Kidney epithelial cell (primary cell): Measurements from ENCODE around the gene PUM1. TPM values are rescaled to one million over a fixed set of nuclear protein-coding genes. Genes with fewer than 3 reads are reported as not detected.

ENCODE experiments used
- DNase-seq: peaks from one replicate; pipeline ENCODE4 v3.0.0-alpha.2; 2010; ENCODE audit warnings: low read depth
- H3K27me3 ChIP-seq: 2 replicates; pipeline ENCODE4 v1.6.0; 2011; ENCODE audit warnings: low read length; ENCODE audit not compliant: control insufficient read depth, insufficient read depth
- H3K36me3 ChIP-seq: 2 replicates; pipeline ENCODE4 v1.5.1; 2011; ENCODE audit warnings: low read length; ENCODE audit not compliant: control insufficient read depth, insufficient read depth
- H3K4me3 ChIP-seq: 2 replicates; pipeline ENCODE4 v1.5.1; 2011; ENCODE audit warnings: low read depth, mild to moderate bottlenecking, control low read depth, low read length
- total RNA-seq: library from RNA; depleted of rRNA; stranded (reverse); fragments of >200 nt; gene quantifications from 2 replicates; pipeline ENCODE4 v1.2.3, GENCODE V29; 2015
- TF ChIP-seq, protein P1 (sequence below): IDR thresholded peaks from 2 replicates; pipeline ENCODE4 v1.5.1; 2011; ENCODE audit warnings: mild to moderate bottlenecking, moderate library complexity, low read length, control low read depth, inconsistent platforms; ENCODE audit not compliant: insufficient read depth, poor library complexity, severe bottlenecking

Gene PUM1
- total RNA-seq, 1 donor from 2014 or later = 78.1 TPM

DNA sequence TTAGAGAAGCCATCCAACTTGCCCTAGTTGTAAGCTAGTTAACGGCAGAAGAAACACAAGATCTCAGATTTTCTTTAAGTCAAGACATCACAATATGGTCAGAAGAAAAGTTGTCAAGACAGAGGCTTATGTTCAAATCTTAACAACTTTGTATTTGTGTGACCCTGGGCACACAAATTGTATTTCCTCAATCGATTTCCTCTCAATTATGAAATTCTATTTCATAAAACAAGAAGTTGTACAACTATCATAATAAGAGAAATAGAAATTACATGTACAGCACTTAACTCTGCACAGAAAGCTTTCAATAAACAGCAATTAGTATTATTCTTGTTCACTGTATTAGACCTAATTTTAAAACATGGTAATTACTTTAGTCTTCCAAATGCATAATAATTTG is 94.0 kb downstream of the PUM1 start:
- DNase-seq = no peak
- Histone ChIP-seq H3K36me3 (peaks cover 2% of the 10 kb centered on the region), H3K27me3 (no peaks in the 10 kb centered on the region), H3K4me3 (no peak overlapping the region)
- TF ChIP-seq, protein P1, sequence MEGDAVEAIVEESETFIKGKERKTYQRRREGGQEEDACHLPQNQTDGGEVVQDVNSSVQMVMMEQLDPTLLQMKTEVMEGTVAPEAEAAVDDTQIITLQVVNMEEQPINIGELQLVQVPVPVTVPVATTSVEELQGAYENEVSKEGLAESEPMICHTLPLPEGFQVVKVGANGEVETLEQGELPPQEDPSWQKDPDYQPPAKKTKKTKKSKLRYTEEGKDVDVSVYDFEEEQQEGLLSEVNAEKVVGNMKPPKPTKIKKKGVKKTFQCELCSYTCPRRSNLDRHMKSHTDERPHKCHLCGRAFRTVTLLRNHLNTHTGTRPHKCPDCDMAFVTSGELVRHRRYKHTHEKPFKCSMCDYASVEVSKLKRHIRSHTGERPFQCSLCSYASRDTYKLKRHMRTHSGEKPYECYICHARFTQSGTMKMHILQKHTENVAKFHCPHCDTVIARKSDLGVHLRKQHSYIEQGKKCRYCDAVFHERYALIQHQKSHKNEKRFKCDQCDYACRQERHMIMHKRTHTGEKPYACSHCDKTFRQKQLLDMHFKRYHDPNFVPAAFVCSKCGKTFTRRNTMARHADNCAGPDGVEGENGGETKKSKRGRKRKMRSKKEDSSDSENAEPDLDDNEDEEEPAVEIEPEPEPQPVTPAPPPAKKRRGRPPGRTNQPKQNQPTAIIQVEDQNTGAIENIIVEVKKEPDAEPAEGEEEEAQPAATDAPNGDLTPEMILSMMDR = no peak

DNA sequence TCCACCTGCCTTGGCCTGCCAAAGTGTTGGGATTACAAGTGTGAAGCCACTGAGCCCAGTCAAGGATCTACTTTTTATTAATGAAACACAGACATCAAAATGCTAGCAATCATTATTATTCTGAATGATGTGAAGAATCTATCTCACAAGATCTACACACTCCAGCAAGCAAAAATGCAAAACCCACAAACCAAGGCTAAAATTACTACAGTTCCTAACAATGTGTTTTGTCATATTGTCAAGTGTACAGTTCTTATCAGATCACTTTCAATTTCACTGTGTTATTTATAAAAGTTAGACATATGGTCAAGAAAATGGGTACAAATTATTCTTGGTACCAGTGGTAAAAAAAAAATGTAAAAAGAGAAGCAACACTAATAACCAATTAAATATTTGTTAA is 95.6 kb downstream of the PUM1 start:
- Histone ChIP-seq H3K36me3 (peaks cover 6% of the 10 kb centered on the region), H3K4me3 (no peak overlapping the region), H3K27me3 (no peaks in the 10 kb centered on the region)
- TF ChIP-seq, protein P1 = no peak
- DNase-seq = no peak

DNA sequence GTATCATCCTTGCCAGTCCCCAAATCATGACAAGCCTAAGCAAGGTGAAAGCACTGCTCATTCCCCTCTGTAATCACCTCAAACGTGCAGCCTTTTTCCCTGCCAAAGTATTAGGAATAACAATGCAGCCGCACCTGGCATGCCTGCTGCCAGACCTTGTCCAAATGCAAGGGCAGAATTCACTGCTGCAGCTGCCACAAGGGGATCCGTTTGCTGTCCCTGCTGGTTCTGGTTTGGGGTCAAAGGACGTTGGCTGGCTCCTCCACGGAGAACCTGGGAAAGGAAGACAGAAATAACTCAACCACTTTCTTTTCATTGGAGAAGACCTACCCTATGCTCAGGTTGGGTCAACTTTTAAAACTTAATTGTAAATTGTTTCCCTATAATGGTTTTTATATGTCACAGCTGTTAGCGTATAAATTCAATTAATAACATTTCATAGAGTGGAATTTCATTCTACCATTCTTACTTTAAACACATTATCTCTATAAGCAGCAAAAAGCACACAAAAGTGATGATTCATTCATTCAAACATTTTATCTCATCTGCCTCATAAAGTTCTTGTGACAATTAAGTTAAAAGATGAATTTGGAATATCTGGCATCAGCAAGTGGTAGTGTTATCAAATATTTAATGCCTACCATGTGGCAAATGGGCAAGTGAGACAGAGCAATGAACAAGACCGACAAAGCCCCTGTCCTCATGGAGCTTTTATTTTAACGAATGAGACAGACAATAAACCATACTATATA is 97.1 kb downstream of the PUM1 start:
- Histone ChIP-seq H3K4me3 (no peak overlapping the region), H3K27me3 (no peaks in the 10 kb centered on the region), H3K36me3 (peaks cover 7% of the 10 kb centered on the region)
- TF ChIP-seq, protein P1 = no peak
- no peak for DNase-seq

DNA sequence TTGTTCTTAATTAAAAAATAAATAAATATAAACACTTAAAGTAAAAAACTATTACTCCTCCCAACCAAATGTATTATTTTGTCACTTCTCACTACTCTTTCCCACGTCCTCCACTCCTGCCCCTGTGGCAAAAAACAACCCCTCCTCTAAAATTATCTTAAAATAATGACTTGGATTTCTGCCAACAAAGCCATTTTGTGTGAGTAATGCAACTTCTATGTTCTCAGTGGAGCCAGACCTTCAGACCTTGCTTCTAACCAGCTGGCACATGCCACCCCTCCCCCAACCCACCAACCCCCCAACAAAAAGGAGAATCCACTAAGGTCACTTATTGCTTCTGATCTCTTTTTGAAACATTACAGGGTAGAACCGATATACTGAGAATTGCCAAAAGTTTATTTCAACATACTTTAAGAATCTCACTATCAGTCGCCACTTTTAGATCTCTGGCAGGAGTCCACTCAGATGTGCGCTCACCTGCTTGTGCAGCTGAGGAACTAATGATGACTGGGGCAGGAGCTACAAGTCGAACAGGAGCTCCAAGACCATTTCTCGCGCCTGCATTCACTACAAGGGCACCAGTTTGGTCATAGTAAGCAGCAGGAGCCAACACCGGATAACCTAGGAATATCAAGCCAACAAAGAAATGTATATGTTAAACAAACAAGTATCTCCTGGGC is 98.7 kb downstream of the PUM1 start:
- TF ChIP-seq, protein P1 = no peak
- no peaks in the 10 kb centered on the region for H3K27me3 ChIP-seq
- no peak overlapping the region for H3K4me3 ChIP-seq
- peaks cover 7% of the 10 kb centered on the region for H3K36me3 ChIP-seq
- no peak for DNase-seq

DNA sequence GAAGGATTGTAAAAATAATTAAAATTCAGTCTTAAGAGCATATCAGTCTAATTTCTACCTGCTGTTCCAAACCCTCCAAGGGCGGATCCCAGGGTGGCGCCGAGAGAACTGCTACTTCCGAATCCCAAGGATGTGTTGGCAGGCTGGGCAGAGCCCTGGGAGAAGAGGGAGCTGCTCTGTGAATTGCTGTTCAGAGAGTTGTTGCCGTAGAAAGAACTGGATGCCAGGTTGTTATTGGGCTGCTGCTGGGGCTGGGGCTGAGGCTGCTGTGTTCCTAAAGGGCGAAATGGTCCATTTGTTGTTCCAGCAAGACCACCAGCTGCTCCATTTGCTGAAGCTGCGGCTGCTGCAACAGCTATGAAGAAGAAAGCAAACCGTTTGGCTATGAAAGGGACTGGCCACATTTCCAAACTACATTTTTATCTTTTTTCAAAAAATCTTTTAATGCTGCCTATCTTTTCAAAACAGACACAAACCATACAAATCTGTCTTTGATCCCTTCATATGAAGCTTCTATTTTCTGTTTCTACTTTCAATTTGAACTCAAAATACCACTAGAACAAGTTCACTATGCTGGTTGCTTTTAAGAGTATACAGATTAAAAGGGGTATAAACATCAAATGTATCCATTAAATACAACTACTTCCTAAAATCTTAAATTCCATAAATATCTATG is 99.5 kb downstream of the PUM1 start:
- no peaks in the 10 kb centered on the region for H3K27me3 ChIP-seq
- TF ChIP-seq, protein P1 = no peak
- no peak overlapping the region for H3K4me3 ChIP-seq
- H3K36me3 ChIP-seq = peaks cover 7% of the 10 kb centered on the region
- no peak for DNase-seq
